Panc1 (cell line): ENCODE measurements around the gene DAB1. TPM values are rescaled to one million over a fixed set of nuclear protein-coding genes. Genes with fewer than 3 reads are reported as not detected.

Source experiments
- ATAC-seq: fragments of 200-7000 bp; cut with Tn5 transposase; 2 replicates; pipeline ENCODE4 v1.9.1; 2020; ENCODE audit warnings: mild to moderate bottlenecking, moderate library complexity
- BruUV-seq: library from RNA; stranded (reverse); fragments of 400-500 nt; replicated peaks from 2 replicates; lab custom pipeline; 2021; lab: Mats Ljungman, UMichigan
- CTCF ChIA-PET: fragments of 300-600 bp; sonication (Branson Sonifier 250); formaldehyde crosslinking; loops from one replicate; lab custom pipeline; 2022; ENCODE audit warnings: antibody characterized with exemption; lab: Charles Lee
- POLR2A ChIA-PET: fragments of 300-600 bp; sonication (Branson Sonifier 250); formaldehyde crosslinking; loops from one replicate; lab custom pipeline; 2022; ENCODE audit warnings: antibody characterized with exemption; lab: Charles Lee
- DNase-seq: peaks from one replicate; pipeline ENCODE4 v3.0.0-alpha.2; 2010; ENCODE audit warnings: low read depth, low spot score
- H3K27ac ChIP-seq: 2 replicates; pipeline ENCODE4 v1.5.1; 2011; ENCODE audit warnings: mild to moderate bottlenecking, low read length, inconsistent platforms
- H3K27me3 ChIP-seq: fragments of 200-500 bp; sonication (Bioruptor generic); 2 replicates; pipeline ENCODE4 v1.6.0; 2014; ENCODE audit warnings: low read length, inconsistent platforms; ENCODE audit not compliant: control insufficient read depth, insufficient read depth
- H3K36me3 ChIP-seq: fragments of 200-500 bp; sonication (Bioruptor generic); 2 replicates; pipeline ENCODE4 v1.5.1; 2014; ENCODE audit warnings: inconsistent platforms, mild to moderate bottlenecking, low read length, moderate library complexity; ENCODE audit not compliant: control insufficient read depth, insufficient read depth
- H3K4me1 ChIP-seq: 2 replicates; pipeline ENCODE4 v1.5.1; 2011; ENCODE audit warnings: inconsistent platforms, mild to moderate bottlenecking, low read length, moderate library complexity; ENCODE audit not compliant: control insufficient read depth, insufficient read depth
- H3K4me3 ChIP-seq, 2 experiments: 2 replicates each; pipeline ENCODE4 v1.5.1; 2011 to 2012; ENCODE audit warnings: low read depth in 2 of 2, low read length in 2 of 2, mild to moderate bottlenecking in 2 of 2, inconsistent platforms in 1 of 2, moderate library complexity in 1 of 2
- H3K9me3 ChIP-seq: fragments of 200-500 bp; sonication (Bioruptor generic); 2 replicates; pipeline ENCODE4 v1.5.1; 2014; ENCODE audit warnings: low read depth, mild to moderate bottlenecking, inconsistent platforms, low read length, moderate library complexity; ENCODE audit not compliant: control insufficient read depth, insufficient read depth
- CTCF ChIP-seq: fragments of 450-650 bp; IDR thresholded peaks from 2 replicates; pipeline ENCODE4 v1.5.1; 2017; ENCODE audit warnings: mild to moderate bottlenecking
- POLR2AphosphoS5 ChIP-seq: IDR thresholded peaks from 2 replicates; pipeline ENCODE4 v1.6.1; 2012; ENCODE audit warnings: mild to moderate bottlenecking, low read depth, low read length, moderate library complexity
- SIN3A ChIP-seq: IDR thresholded peaks from 2 replicates; pipeline ENCODE4 v1.6.1; 2012; ENCODE audit warnings: low read depth, mild to moderate bottlenecking, low read length, moderate library complexity, borderline replicate concordance; ENCODE audit not compliant: insufficient read depth
- TCF7L2 ChIP-seq: IDR thresholded peaks from 2 replicates; pipeline ENCODE4 v1.6.1; 2011; ENCODE audit warnings: mild to moderate bottlenecking, low read depth, low read length, inconsistent platforms
- in situ Hi-C: cut with HindIII; loops from 2 replicates; pipeline ENCODE4 v1.10.0; 2016; ENCODE audit warnings: low sequenced_read_pairs, low pct_unique_long_range_greater_than_20kb
- intact Hi-C: fragments of 100-400 bp; cut with micrococcal nuclease; formaldehyde crosslinking; loops from one replicate; pipeline ENCODE4 v1.10.0; 2022; ENCODE audit not compliant: unreplicated experiment
- total RNA-seq: library from RNA; stranded (reverse); gene quantifications from one replicate; pipeline ENCODE4 v1.2.1, GENCODE V29; 2021; ENCODE audit not compliant: unreplicated experiment
- TF ChIP-seq, protein P1 (sequence below), 2 experiments: IDR thresholded peaks; 2 replicates each; pipeline ENCODE4 v1.6.1; 2011 to 2012; ENCODE audit warnings: low read depth in 2 of 2, control low read depth in 1 of 2, low read length in 1 of 2, mild to moderate bottlenecking in 1 of 2, moderate library complexity in 1 of 2; ENCODE audit not compliant: insufficient read depth in 1 of 2

The DAB1 gene
- total RNA-seq, 1 experiment from 2014 or later = 0.05 TPM

DNA sequence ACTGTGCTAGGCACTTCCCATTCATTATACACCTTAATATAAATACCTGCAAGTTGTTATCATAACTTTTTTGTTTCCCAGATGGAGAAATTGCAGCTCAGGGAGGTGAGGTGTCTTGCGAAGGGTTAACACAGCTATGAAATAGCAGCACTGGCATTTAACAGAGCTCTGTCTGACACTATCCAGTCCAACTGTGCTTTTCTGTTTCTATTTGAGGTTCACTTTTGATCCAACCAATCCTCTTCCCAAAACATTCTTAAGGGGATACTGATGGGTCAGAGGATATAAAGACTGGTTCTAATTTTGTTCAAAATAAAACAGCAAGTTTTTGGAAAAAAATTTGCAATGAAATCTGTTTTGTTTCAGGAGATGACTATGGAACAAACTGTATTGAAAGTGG is 411.5 kb downstream of the DAB1 start:
- Histone ChIP-seq H3K27me3 (peaks cover 2% of the 10 kb centered on the region; the same call in 1 of the 2 replicates), H3K4me3 (no peak overlapping the region), H3K36me3 (no peaks in the 10 kb centered on the region), H3K9me3 (no peaks in the 10 kb centered on the region), H3K27ac (no peak overlapping the region), H3K4me1 (no peaks in the 10 kb centered on the region)
- TF ChIP-seq SIN3A (no peak), POLR2AphosphoS5 (no peak)
- CTCF ChIA-PET = no interaction called here
- ATAC-seq (no peak), DNase-seq (no peak)
- in situ Hi-C loops = no loop called here
- POLR2A ChIA-PET = no interaction called here
- BruUV-seq = no TSS peak
- intact Hi-C loops = no loop called here

GRCh38 chr1:57010511-57010910 is 413.3 kb downstream of the DAB1 start:
- no peak for DNase-seq
- ChIA-PET POLR2A (no interaction called here), CTCF (no interaction called here)
- Histone ChIP-seq H3K36me3 (no peaks in the 10 kb centered on the region), H3K9me3 (no peaks in the 10 kb centered on the region), H3K4me3 (no peak overlapping the region), H3K4me1 (no peaks in the 10 kb centered on the region), H3K27me3 (peaks cover 7% of the 10 kb centered on the region), H3K27ac (no peak overlapping the region)
- ATAC-seq = no peak
- in situ Hi-C loops = no loop called here
- no peak for TF ChIP-seq SIN3A
- TF ChIP-seq CTCF = no peak
- no peak for TF ChIP-seq POLR2AphosphoS5
- no TSS peak for BruUV-seq
- intact Hi-C loops = no loop called here

DNA sequence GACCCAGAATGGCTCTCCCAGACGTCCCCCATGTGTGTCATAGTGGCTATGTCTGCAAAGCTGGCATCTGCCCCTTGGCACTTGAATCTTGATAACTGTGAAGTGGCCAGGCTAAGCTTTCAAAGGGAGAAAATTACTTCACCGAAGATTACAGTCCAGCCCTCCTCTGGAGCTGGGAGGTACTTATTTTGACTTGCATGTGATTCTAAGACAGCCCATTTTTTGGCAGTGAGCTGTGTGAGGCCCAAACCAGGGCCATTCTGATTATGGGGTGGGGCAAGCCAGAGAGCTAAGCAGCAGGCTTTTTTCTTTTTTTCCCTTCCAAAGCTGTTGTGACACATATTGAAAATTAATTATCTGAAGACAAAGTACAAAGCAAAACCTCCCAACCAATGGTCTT is 415.9 kb downstream of the DAB1 start:
- no peaks in the 10 kb centered on the region for H3K9me3 ChIP-seq
- H3K4me1 ChIP-seq = no peaks in the 10 kb centered on the region
- no TSS peak for BruUV-seq
- DNase-seq (no peak), ATAC-seq (no peak)
- CTCF ChIA-PET = no interaction called here
- in situ Hi-C loops = no loop called here
- H3K4me3 ChIP-seq = no peak overlapping the region
- intact Hi-C loops = no loop called here
- POLR2A ChIA-PET = interaction anchor here (0.6 kb wide), 1 partner anchor 1791 kb away, joined by 6 read pairs; no protein-coding TSS in a partner anchor
- no peak overlapping the region for H3K27ac ChIP-seq
- no peaks in the 10 kb centered on the region for H3K36me3 ChIP-seq
- TF ChIP-seq TCF7L2 (no peak), SIN3A (no peak), POLR2AphosphoS5 (no peak), CTCF (no peak)
- peaks cover 7% of the 10 kb centered on the region for H3K27me3 ChIP-seq

- no peak overlapping the region for H3K27ac ChIP-seq
- ATAC-seq (no peak), DNase-seq (no peak)
- H3K27me3 ChIP-seq = peaks cover 7% of the 10 kb centered on the region
- CTCF ChIA-PET = no interaction called here
- TF ChIP-seq, protein P1, sequence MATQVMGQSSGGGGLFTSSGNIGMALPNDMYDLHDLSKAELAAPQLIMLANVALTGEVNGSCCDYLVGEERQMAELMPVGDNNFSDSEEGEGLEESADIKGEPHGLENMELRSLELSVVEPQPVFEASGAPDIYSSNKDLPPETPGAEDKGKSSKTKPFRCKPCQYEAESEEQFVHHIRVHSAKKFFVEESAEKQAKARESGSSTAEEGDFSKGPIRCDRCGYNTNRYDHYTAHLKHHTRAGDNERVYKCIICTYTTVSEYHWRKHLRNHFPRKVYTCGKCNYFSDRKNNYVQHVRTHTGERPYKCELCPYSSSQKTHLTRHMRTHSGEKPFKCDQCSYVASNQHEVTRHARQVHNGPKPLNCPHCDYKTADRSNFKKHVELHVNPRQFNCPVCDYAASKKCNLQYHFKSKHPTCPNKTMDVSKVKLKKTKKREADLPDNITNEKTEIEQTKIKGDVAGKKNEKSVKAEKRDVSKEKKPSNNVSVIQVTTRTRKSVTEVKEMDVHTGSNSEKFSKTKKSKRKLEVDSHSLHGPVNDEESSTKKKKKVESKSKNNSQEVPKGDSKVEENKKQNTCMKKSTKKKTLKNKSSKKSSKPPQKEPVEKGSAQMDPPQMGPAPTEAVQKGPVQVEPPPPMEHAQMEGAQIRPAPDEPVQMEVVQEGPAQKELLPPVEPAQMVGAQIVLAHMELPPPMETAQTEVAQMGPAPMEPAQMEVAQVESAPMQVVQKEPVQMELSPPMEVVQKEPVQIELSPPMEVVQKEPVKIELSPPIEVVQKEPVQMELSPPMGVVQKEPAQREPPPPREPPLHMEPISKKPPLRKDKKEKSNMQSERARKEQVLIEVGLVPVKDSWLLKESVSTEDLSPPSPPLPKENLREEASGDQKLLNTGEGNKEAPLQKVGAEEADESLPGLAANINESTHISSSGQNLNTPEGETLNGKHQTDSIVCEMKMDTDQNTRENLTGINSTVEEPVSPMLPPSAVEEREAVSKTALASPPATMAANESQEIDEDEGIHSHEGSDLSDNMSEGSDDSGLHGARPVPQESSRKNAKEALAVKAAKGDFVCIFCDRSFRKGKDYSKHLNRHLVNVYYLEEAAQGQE (IDR thresholded peaks at IDR 0.05; ENCODE audit: insufficient read depth in 1 of 2, low read depth in 2 of 2, low read length in 1 of 2) = no peak
- no peak for TF ChIP-seq CTCF
- TF ChIP-seq POLR2AphosphoS5 = no peak
- H3K4me3 ChIP-seq = no peak overlapping the region
- H3K4me1 ChIP-seq = no peaks in the 10 kb centered on the region
- in situ Hi-C loops (no loop called here), intact Hi-C loops (no loop called here)
- H3K9me3 ChIP-seq = no peaks in the 10 kb centered on the region
- POLR2A ChIA-PET = no interaction called here
- no TSS peak for BruUV-seq
- no peaks in the 10 kb centered on the region for H3K36me3 ChIP-seq
Observed at GRCh38 chr1:57007472-57007871, 416.4 kb downstream of the DAB1 start.
